ENCODE data around the gene RALY.

GRCh38 chr20:34047010-34047687 is 53.4 kb downstream of the RALY start:
- TF ChIP-seq CTCF (IDR thresholded peaks at IDR 0.05) (no peak), POLR2A (IDR thresholded peaks at IDR 0.05) (no peak), EP300 (IDR thresholded peaks at IDR 0.05) (no peak)

Data from ovary (tissue), 3 donors.